Measurements from ENCODE around the gene MARCHF9.

GRCh38 chr12:57780284-57780897 lies 25.5 kb downstream of the MARCHF9 start:
- TF ChIP-seq CTCF (IDR thresholded peaks at IDR 0.05) (no peak), ZFX (IDR thresholded peaks at IDR 0.05; ENCODE audit: borderline replicate concordance) (no peak)
